PFSK-1 (cell line): ENCODE measurements around the gene MAP2K6.

Source experiments
- POLR2AphosphoS5 ChIP-seq: IDR thresholded peaks from 2 replicates; pipeline ENCODE4 v1.6.1; 2012; ENCODE audit warnings: low read depth, mild to moderate bottlenecking, control low read depth, low read length, moderate library complexity
- TAF1 ChIP-seq: IDR thresholded peaks from 2 replicates; pipeline ENCODE4 v1.6.1; 2012; ENCODE audit warnings: low read length, control low read depth, borderline replicate concordance; ENCODE audit not compliant: insufficient read depth
- TF ChIP-seq, protein P1 (sequence below), 2 experiments: IDR thresholded peaks; 2 replicates each; pipeline versions ENCODE4 v1.6.1 to v1.8.0; 2011 to 2012; ENCODE audit warnings: low read depth in 2 of 2, low read length in 2 of 2, control low read depth in 1 of 2, inconsistent platforms in 1 of 2, mild to moderate bottlenecking in 1 of 2, moderate library complexity in 1 of 2; ENCODE audit not compliant: insufficient read depth in 1 of 2

DNA sequence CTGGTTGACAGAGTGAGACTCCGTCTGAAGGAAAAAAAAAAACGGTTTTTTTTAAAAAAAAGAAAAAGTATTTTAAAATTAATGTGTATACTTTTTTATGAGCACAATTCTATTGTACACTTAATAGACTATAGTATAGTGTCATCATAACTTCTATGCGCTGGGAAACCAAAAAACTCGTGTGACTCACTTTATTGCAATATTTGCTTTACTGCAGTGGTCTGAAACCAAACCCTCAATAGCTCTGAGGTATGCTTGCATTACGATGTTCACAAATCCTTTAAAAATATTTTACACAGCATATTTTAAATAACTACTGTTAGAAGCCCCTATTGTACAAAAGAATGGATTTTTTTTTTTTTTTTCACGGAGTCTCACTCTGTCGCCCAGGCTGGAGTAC is 12.4 kb upstream of the MAP2K6 start:
- no peak for TF ChIP-seq POLR2AphosphoS5
- no peak for TF ChIP-seq TAF1
- TF ChIP-seq, protein P1, sequence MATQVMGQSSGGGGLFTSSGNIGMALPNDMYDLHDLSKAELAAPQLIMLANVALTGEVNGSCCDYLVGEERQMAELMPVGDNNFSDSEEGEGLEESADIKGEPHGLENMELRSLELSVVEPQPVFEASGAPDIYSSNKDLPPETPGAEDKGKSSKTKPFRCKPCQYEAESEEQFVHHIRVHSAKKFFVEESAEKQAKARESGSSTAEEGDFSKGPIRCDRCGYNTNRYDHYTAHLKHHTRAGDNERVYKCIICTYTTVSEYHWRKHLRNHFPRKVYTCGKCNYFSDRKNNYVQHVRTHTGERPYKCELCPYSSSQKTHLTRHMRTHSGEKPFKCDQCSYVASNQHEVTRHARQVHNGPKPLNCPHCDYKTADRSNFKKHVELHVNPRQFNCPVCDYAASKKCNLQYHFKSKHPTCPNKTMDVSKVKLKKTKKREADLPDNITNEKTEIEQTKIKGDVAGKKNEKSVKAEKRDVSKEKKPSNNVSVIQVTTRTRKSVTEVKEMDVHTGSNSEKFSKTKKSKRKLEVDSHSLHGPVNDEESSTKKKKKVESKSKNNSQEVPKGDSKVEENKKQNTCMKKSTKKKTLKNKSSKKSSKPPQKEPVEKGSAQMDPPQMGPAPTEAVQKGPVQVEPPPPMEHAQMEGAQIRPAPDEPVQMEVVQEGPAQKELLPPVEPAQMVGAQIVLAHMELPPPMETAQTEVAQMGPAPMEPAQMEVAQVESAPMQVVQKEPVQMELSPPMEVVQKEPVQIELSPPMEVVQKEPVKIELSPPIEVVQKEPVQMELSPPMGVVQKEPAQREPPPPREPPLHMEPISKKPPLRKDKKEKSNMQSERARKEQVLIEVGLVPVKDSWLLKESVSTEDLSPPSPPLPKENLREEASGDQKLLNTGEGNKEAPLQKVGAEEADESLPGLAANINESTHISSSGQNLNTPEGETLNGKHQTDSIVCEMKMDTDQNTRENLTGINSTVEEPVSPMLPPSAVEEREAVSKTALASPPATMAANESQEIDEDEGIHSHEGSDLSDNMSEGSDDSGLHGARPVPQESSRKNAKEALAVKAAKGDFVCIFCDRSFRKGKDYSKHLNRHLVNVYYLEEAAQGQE (IDR thresholded peaks at IDR 0.05; ENCODE audit: insufficient read depth in 1 of 2, low read depth in 2 of 2, low read length in 2 of 2): no peak
